Measurements from ENCODE around the gene C2orf80.

DNA sequence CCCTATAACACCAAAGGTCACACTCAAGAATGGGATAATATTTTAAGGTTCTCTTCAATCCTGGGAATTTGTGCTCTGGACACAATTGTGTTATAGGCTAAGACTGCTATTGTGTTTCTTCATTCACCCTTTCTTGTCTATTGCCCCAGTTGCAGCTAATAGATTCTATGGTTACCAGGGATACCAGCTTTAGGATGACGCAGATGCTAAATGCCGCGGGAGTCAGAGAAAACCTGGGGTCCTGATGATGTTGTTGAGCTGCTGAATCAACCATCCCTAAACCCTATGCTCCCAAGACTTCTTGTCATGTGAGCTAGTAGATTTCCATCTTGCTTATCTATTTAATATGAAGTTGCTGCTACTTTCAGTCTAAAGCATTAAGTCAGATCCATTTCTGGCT is 70.9 kb downstream of the C2orf80 start:
- TF ChIP-seq CTCF (IDR thresholded peaks at IDR 0.05; ENCODE audit: low read depth, low read length, poor library complexity, severe bottlenecking) (no peak), EZH2phosphoT487 (IDR thresholded peaks at IDR 0.05; ENCODE audit: borderline replicate concordance, low read length) (no peak)
